ENCODE results near the gene KCNQ5.

The KCNQ5 gene

DNA sequence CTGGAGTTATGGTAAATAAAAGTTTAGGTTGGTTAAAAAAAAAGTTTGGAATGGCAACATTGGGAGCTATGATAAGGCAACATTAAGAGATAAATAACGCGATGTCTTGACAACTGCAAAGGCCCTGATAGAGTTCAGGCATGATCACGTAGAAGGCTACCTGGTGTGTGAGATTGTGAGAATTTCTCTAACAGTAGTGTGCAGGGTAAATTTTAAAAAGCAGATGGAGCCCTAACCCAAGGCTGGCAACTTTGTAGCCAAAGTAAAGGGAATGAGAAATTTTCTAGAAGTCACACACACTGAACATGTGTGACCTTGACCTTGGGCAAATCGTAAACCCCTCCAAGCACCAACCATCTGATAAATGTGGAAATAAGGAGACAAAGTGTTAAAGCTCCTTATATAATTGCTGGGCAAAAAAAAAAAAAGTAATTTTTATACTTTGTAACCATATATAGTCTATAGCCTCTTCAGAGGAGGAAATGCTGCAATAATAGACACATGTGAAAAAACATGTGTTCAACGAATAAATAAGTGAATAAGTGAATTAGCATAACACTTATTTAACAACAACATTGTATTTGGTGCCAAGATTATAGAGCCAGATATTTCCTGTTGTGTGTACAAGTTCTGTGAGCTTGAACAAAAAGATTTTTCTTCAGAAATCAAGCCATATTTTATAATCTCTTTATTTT, 18.2 kb downstream of the KCNQ5 start:
- DNase-seq (ENCODE audit: low read depth in 3 of 3), result no peak

DNA sequence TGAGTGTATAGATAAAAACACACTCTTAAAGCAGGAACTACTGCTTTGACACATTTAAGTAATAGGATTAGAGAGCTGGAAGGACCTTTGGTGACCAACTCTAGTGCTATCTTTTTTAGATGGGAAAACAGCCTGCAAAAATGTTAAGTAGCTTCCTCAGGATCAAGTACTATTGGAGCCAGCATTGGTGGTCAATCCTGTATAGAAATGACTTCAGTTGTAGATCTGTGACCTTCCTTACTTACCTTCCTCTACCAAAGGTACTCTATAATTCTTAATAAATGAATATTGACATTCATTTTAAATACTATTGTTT, 18.7 kb downstream of the KCNQ5 start:
- DNase-seq (ENCODE audit: low read depth in 3 of 3), result no peak

DNA sequence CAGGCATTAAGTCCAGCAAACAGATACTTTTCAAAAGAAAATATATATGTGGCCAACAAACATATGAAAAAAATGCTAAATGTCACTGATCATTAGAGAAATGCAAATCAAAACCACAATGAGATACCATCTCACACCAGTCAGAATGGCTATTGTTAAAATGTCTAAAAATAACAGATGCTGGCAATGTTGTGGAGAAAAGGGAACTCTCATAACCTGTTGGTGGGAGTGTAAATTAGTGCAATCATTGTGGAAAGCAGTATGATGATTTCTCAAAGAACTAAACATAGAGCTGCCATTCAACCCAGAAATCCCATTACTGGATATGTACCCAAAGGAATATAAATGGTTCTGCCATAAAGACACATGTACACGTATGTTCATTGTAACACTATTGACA, 20.6 kb downstream of the KCNQ5 start:
- DNase-seq (ENCODE audit: low read depth in 3 of 3), result no peak

DNA sequence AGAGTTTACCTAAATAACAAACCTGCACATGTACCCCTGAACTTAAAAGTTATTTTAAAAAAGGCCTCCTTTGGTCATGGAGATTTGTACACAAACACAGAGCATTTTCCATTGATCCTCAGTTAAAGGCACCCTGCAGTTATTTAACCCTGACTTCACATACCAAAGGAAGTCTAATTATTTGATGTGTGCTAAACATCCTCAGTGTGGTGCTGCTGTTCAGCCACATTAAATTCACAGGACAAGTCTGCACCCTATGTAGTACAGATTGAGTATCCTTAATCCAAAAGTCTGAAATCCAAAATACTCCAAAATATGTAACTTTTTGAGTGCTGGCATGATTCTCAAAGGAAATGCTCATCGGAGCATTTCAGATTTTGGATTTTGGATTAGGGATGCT, 21.4 kb downstream of the KCNQ5 start:
- DNase-seq (ENCODE audit: low read depth in 3 of 3), result no peak

DNA sequence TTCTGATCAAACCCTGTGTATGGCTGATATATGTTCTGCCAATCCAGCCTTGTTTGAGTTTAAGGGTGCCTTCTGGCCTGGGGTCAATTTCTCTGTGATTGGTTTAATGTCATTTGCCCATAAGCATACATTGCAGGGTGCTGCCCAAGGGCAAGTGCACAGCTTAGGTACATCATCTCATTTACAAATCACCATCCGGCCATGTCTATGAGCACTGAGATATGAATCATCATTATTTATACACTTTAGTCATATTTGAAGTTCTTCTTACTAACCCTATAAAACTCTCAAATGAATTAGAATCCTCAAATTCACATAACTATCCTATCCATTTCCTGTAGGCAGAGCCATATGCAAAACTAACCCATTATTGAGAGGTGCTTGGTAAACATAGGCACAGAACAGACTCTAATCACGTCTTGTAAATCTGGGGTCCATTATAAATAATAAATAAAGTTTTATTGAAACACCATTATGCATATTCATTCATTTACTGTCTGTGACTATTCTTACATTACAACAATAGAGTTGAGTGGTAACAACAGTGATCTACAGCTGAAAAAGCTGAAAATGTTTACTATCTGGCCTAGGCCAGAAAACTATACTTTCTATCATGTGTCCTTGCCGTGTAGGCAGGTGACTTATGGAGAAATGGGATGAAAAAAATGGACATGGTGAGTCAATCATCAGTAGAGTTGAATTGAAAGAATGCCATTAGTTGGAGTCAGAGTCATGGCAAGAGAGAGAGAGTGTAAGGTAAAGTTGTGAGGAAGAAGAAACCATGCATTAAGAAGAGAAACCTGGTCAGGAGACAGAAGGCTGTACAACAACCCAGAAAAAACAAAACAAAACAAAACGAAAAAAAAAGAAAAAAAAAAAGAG, 25.0 kb downstream of the KCNQ5 start:
- no peak for DNase-seq (ENCODE audit: low read depth in 3 of 3)

DNA sequence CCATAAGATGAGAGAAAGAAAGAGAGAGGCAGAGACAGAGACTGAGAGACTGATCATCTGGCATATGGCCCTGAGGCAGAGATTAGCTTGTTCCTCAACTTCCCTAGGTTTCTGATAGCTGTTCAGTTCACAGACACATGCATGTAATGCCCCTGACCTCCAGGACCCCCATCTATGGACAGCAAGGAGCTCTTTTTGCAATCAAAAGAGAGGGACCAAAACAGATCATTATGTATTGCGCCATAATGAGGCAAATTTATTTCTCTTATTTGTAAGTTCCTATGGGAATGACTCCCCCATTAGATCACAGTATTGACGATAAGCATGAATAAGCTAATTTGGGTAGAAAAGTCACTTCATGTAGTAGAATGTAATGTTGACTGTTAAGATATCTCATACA, 25.6 kb downstream of the KCNQ5 start:
- DNase-seq (ENCODE audit: low read depth in 3 of 3), result no peak

DNA sequence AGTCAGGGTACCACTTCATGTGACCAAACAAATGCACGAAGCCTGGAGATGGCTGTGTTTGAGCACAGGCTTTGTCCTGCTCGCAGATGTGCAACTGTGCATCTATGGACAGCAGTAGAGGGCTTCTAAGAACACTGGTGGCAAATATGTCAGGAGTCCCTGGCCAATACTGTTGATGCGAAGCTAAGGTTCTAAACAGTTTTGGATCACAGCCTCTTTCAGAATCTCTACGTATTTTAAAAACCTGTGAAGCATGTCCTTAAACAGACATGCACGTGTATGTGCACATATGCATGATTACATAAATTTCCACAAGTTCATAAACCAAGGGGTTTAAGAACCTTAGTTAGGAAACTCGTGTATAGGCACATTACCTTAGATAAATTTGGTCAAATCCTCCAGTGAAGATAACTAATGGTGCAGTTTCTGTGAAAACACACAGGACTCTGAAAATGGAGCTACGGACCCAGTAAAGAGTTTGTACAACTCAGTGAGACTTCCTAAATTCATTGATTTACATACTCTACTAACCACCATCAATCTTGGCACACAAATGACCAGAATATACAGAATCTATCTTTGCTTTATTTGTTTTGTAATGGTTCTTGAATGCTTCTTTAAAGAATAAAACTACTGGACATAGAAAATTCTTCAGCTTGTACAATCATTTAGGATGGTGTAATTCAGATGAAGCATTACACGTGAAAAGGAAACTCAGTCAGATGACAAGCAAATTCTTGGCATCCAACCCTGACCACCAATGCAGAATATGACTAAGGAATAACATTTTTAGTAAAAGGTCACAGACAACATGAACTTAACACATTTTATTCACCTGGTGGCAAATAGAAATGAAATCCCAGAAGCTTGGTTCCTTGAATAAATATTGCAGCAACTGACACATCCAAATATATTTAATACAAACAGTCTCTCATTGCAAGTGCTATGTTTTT, 27.4 kb downstream of the KCNQ5 start:
- no peak for DNase-seq (ENCODE audit: low read depth in 3 of 3)

DNA sequence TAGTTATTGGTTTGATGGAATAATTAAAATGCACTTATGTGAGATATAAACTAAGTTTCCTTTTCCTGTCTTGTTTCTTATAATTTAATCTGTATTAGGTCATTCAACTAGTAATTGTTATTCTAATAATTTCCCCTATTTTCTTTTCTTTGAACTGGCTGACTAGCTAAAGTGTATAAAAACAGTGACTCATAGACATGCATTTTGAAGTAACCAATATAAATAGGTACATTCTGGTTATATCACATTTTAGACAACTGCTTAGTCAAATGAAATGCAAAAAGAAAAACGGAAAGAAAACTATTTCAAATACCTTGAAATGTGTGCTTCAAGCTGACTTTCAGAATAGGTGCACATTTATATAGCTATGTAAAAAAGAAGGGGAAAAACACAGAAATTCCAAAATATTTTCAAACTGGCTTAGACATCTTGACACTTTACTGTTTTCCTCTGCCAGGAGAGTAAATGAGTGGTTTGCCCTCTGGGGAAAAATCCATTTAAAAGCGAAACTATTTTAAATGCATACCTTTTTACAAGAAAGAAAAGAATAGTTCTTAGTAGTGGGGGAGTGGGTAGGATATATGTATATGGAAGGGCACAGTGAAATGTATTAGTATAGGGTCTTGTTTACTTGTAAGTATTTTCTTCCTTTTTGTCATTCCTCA, 28.3 kb downstream of the KCNQ5 start:
- DNase-seq (ENCODE audit: low read depth in 3 of 3), result no peak

DNA sequence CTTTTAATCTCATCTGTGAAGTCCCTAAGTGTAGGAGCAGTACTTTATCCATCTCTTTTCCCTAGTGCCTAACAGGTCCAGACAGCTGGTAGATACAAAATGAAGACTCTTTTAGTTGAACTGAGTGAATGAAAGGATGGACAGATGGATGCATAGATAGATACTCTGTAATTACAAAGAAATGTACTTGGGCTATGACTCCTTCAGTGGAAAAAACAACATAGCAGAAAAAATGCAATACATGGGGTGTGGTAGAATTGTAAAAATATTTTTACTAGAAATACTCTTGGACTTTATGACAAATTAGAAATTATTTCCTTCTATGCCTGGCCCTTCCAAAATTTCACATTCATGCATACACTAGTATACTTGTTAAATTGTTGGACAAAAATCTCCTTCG, 29.3 kb downstream of the KCNQ5 start:
- DNase-seq (ENCODE audit: low read depth in 3 of 3), result no peak

DNA sequence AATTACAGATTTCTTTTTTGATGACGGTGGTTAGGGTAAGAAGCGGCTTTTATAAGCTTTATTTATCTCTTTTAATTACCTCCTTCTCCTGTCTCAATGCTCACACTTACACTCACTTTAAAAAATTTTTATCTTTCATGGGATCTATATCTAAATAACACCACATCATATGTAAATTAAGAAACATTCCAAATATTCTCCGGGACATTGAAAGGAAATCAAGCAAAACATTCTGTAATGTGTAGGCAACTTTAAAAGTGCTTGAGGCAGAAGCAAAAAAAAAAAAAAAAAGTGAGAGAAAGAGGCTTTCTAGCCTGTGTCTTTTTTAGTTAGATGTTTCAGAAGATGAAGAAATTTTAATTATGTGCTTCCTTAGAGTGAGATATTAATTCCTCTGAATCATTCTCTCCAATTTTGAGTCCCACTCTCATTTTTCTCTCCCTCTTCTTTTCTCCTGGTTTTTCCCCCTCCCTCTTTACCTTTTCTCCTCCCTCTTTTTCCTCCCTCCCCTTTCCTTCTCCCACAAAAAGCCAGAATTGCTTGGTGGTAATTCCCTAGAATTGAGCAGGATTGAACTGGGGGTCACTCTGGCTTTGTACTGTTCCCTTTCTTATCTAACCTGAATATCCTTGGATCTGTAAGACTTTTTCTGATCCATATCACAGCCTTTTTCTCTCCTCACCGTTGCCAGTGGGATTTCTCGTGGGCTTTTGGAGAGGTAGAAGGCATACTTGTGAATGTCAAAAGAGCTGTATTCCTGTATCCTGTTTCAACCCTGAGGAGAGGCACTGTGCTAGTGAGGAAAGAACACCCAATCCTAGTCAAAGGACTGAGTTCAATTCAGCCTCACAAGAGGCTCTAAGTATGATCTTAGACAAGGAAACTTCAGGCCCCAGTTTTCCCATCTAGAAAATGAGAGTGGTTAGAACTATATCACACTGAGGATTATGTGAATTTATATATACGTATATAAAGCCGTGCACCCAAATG, 30.4 kb downstream of the KCNQ5 start:
- DNase-seq (ENCODE audit: low read depth in 3 of 3), result no peak

DNA sequence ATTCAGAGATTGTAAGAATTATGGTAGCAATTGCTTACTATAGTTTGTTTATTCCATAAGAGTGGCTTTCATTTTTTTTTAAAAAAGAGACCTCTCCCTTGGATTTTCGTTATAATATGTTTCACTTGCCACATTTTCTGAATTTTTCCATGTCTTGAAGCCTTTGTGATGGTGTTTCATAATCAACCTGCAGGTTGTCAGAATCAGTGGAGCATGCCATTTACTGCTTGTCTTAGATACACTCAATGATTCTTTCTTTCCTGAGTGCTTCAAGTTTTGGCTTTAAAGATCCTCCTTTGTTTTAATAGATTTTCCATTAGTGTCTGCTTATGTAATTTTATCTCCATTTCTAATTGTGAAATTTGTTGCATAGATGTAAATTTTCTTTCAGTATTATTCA, 31.2 kb downstream of the KCNQ5 start:
- no peak for DNase-seq (ENCODE audit: low read depth in 3 of 3)

DNA sequence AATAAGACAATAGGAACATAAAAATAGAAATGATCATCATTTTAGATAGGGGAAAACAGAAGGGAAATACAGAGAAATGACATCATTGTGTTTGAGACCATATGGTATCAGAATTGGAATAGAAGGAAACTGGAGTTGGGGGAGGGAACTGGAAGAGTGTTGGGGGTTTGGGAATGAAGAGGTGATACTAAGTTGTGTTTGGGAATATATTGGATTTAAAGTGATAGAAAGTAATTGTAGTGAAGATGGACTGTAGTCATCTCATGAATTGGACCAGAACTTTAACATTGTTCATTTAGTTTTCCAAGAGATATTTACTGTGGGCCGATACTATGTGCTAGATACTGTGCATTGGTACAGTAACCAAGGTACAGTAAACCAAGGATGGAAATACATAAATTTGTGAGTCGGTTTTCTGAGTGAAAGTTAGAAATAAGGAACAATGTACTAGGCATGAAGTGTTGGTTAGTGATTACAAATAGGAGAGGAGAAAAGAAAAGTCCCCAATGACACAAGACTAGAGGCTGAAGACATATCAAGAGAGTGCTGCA, 32.3 kb downstream of the KCNQ5 start:
- DNase-seq (ENCODE audit: low read depth in 3 of 3), result no peak

DNA sequence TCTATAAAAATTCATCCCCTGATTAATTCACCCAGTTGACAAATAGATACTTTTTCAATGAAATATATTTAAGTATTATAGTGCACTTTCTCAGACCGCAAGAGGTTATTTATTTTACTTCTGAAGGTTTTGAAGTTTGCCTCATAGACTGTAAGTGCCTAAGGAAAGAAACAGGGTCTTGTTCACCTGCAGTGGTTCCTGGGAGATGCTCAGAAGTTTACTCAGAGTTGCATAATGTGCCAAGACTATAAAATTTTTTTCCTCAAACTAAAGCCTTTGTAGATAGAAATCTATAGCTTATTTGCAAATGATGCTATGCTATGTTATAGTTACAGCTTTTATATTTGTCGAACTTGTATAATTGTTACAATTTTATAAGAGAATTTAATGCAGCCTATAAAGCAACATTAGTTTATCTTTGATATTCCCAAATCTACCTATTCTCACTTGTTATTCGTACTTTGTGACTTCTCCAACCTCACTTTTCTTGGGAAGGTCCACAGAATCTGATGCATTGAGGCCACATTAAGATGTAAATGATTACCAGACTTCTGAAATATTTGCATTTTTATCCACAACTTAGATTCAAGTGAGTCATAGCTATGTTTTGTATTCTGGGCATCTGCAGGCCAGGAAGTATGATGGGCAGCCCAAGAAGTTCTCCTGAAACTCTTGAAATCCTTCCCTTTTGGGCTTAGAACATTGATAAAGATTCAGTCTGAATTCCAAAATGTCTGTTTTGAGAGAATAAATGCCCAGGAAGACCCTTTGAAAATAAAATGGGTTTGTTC, 35.7 kb downstream of the KCNQ5 start:
- no peak for DNase-seq (ENCODE audit: low read depth in 3 of 3)

DNA sequence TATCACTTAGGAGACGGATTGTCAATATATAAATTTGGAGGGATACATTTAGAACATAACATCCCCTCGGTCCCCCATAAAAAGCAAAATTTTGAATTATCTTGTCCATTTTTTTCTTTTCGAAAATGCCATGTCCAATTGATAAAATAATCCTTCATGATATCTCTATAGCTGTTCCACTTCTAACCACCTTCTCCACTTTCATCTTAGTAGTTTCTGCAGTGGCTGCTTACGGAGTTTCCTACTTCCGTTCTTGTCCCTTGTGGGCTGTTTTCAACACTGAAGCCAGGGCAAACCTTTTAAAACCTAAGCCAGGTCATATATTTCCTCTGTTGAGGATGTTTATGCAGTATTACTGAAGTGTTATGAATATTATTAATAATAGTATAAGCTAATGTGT, 37.9 kb downstream of the KCNQ5 start:
- no peak for DNase-seq (ENCODE audit: low read depth in 3 of 3)

DNA sequence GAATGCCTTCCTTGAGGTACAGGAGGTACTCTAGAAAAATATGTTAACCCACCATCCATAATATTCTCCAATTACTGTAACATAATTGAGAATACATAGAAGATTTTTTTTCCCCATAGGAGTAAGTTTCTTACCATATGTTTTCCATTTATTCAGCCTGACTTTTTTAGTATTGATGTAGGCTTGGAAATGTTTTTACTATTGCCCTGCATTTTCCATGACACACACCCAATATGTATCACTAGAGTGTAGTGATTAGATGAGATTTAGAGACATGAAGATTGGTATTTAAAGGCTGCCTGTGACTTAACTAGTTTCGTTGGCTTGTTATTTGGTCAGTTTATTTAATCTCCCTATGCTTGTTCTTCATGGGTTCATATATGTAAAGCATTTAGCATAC, 39.5 kb downstream of the KCNQ5 start:
- DNase-seq (ENCODE audit: low read depth in 3 of 3), result no peak

DNA sequence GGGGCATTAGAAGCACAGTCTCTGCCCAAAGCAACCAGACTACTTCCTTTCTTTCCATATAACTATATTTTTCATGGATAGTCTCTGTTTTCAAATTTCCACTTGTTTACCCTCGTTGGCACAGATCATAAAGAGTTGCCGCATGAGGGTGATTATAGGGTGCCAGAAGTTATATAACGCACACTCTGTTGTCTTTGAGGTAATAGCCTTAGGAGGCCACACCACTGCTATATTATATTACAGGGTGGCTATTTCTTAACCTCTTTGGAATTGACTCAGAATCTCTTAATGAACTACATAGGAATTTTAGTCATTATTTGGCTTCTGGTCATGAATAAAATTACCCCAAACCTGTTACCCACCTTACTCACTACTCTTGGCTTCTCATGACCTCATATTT, 43.7 kb downstream of the KCNQ5 start:
- no peak for DNase-seq (ENCODE audit: low read depth in 3 of 3)

DNA sequence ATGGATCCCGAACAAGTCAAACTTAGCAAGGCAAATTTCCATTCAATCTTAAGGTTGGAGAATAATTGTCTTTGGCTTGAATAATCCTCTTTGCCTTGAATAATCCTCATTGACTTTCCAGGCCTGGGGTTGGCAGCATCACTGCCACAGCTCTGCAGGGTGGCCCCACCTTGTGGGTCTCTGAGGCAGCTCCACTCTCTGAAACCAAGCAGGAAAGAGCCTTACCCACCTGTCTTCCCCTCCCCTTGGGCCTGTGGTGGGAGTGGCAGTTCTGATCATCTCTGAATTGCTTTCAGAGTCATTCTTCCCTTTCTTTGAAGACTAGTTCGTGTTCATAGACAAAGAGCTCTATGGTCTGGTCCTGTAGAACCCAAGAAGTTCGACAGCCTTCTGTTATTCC, 47.5 kb downstream of the KCNQ5 start:
- DNase-seq (ENCODE audit: low read depth in 3 of 3), result no peak

DNA sequence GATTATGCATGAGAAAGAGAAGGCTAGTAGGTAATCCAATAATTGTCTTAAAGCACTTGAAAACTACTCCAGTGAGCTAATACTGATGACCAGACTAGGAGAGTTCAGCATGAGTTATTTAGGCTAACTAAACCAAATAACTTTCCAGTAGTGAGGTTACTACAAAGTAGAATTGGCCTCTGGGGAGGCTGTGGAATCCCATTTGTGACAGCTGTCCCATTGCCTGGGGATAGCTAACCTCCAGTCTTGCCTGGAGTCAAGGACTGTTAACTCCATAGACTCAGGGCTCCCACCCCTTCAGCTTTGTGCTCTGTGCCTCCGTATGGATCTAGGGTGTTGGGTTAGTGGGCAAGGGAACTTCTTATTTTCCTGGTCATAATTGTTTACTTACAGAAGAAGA, 51.0 kb downstream of the KCNQ5 start:
- DNase-seq (ENCODE audit: low read depth in 3 of 3), result no peak

DNA sequence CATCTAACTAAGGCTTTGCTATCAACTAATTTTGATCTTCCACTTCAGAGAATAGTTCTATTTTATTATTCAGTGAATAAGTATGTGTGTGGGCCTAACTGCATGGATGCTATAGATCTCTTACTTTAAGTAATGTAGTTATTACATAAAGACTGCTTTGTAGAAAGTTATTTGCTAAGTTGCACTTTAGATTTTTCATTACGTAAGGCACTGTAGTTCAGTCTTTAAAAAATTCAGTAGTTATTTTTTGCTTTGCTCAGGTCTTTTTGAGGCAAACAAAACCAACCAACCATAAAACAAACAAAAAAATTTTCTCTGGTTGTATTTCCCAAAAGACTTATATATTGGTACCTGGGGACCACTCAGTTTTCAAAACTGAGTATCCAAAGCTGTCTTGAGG, 53.0 kb downstream of the KCNQ5 start:
- DNase-seq (ENCODE audit: low read depth in 3 of 3), result no peak

DNA sequence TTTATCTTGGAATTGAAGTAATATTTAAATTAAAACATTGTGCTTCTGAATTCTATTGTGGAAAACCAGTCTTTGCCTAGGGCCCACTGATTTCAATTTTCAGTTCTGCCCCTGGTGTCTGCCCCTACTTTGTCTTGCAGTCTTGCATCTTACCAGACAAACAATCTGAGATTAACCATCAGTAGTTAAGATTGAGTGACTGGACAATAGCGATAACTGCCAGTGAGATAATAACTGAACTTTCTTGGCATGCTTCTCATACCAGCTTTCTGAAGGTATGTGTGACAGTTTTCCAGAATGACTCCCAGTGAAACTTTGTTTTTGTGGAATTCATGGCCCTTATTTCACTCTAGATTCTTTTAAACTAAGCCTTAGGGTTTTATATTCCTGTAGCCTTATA, 53.5 kb downstream of the KCNQ5 start:
- DNase-seq (ENCODE audit: low read depth in 3 of 3), result no peak
